Nephron progenitor cell (in vitro differentiated cells): ENCODE results near the gene IER2.

Source experiments
- DNase-seq: peaks from one replicate; pipeline ENCODE4 v3.0.0; 2021
- H3K27ac Mint-ChIP-seq: 2 replicates; pipeline ENCODE4 v1.8.0; 2021; ENCODE audit warnings: mild to moderate bottlenecking, moderate library complexity, mixed read lengths
- H3K27me3 Mint-ChIP-seq: 2 replicates; pipeline ENCODE4 v1.8.0; 2021; ENCODE audit warnings: mild to moderate bottlenecking, low read depth, mixed read lengths; ENCODE audit not compliant: poor library complexity
- H3K36me3 Mint-ChIP-seq: 2 replicates; pipeline ENCODE4 v1.8.0; 2021; ENCODE audit warnings: low read depth, mixed read lengths
- H3K4me1 Mint-ChIP-seq: 2 replicates; pipeline ENCODE4 v1.8.0; 2021; ENCODE audit warnings: mixed read lengths
- H3K4me3 Mint-ChIP-seq: 2 replicates; pipeline ENCODE4 v1.8.0; 2021; ENCODE audit warnings: mild to moderate bottlenecking, moderate library complexity, mixed read lengths
- H3K9me3 Mint-ChIP-seq: 2 replicates; pipeline ENCODE4 v1.8.0; 2021; ENCODE audit warnings: mild to moderate bottlenecking, moderate library complexity, mixed read lengths
- CTCF ChIP-seq: fragments of 200-600 bp; sonication (generic); IDR thresholded peaks from 2 replicates; pipeline ENCODE4 v1.5.0; 2021; ENCODE audit warnings: antibody characterized with exemption

IER2 gene

GRCh38 chr19:13117772-13118423 is 32.3 kb upstream of the IER2 start, which contains the start of gene NACC1:
Gene NACC1, plus strand, starts transcription at chr19:13118264. Its CDS starts 16,944 bp downstream, at chr19:13135208.
- peaks cover 65% of the 10 kb centered on the region for H3K4me1 Mint-ChIP-seq
- no peak for TF ChIP-seq CTCF
- peak within 1 kb of the TSS; percentile 96 for H3K4me3 Mint-ChIP-seq
- no peaks in the 10 kb centered on the region for H3K27me3 Mint-ChIP-seq
- no peak within 1 kb of the TSS for H3K27ac Mint-ChIP-seq
- no peaks in the 10 kb centered on the region for H3K9me3 Mint-ChIP-seq
- DNase-seq: peak; percentile 91
- H3K36me3 Mint-ChIP-seq: peaks cover 5% of the 10 kb centered on the region

DNA sequence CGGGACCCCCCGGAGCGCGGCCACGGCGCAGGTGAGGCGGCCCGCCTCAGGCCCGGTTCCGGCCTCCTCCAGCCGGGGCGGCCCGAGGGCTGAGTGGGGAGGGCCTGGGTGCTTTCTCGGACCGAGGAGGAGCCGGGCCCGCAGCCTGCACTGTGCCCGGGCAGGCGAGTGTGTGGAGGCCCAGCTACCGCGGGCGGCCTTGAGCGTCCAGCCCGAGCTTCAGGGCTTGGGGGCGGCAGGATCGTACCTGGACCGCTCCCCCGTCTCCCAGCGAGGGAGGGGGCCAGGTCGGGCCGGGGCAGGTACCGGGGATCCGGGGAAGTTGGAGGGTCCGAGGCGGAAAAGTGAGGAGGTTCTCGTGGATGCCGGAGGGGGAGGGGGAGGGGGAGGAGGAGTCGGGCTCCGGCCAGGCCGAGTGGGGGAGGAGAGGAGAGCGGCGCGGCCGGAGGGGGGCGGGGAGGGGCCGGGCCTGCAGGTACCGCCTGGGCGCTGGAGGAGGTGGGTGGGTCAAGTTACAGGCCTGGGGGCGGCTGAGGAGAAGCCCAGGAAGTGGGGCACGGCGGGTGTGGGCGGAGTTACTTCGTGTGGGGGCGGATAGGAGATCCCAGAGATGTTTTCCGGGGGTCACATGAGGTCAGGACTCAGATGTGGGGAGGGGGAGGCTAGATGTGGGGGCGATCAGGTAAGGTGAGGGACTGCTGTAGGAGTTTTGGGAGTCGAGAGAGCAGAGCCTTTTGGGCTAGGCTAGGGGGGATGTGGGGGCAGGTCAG is 31.6 kb upstream of the IER2 start:
- Mint-ChIP-seq H3K27me3 (no peaks in the 10 kb centered on the region), H3K4me1 (peaks cover 71% of the 10 kb centered on the region), H3K9me3 (no peaks in the 10 kb centered on the region), H3K36me3 (peaks cover 5% of the 10 kb centered on the region), H3K4me3 (peak overlapping the region; percentile 90), H3K27ac (no peak overlapping the region)
- peak; percentile 84 for DNase-seq
- no peak for TF ChIP-seq CTCF

- Mint-ChIP-seq H3K27ac (peak overlapping the region; percentile 73), H3K36me3 (peaks cover 5% of the 10 kb centered on the region), H3K27me3 (no peaks in the 10 kb centered on the region), H3K4me1 (peaks cover 75% of the 10 kb centered on the region), H3K9me3 (no peaks in the 10 kb centered on the region), H3K4me3 (peak overlapping the region; percentile 90)
- no peak for DNase-seq
- no peak for TF ChIP-seq CTCF
Measured at GRCh38 chr19:13119627-13120026, 30.6 kb upstream of the IER2 start.

GRCh38 chr19:13120031-13120430 is 30.2 kb upstream of the IER2 start:
- H3K27ac Mint-ChIP-seq: no peak overlapping the region

GRCh38 chr19:13120817-13121216 is 29.4 kb upstream of the IER2 start:
- DNase-seq: no peak
- Mint-ChIP-seq H3K4me3 (peak overlapping the region; percentile 90), H3K4me1 (peaks cover 66% of the 10 kb centered on the region), H3K9me3 (no peaks in the 10 kb centered on the region), H3K27ac (peak overlapping the region; percentile 64), H3K36me3 (peaks cover 5% of the 10 kb centered on the region), H3K27me3 (no peaks in the 10 kb centered on the region)
- no peak for TF ChIP-seq CTCF

More at GRCh38 chr19:13120031-13120430, 30.2 kb upstream of the IER2 start:
- peaks cover 74% of the 10 kb centered on the region for H3K4me1 Mint-ChIP-seq
- peaks cover 5% of the 10 kb centered on the region for H3K36me3 Mint-ChIP-seq
- peak overlapping the region; percentile 90 for H3K4me3 Mint-ChIP-seq
- no peaks in the 10 kb centered on the region for H3K27me3 Mint-ChIP-seq
- TF ChIP-seq CTCF: no peak
- DNase-seq: no peak
- H3K9me3 Mint-ChIP-seq: no peaks in the 10 kb centered on the region
